Activated CD8-positive, alpha-beta T cell treated with anti-CD3 and anti-CD28 coated beads, Interleukin-2, amount 10 ng/mL, durations not matched to agents 7 days and 5 days (primary cell): Measurements from ENCODE around the gene MRI1. TPM values are rescaled to one million over a fixed set of nuclear protein-coding genes. Genes with fewer than 3 reads are reported as not detected.

Experiments used
- ATAC-seq: fragments of 150-1000 bp; cut with Tn5 transposase; one replicate; pipeline ENCODE4 v1.10.0; 2021; ENCODE audit warnings: moderate library complexity
- CTCF ChIA-PET: fragments of 350-600 bp; sonication (Branson Sonifier 250); formaldehyde crosslinking; loops from one replicate; lab custom pipeline; 2021; ENCODE audit warnings: antibody characterized with exemption; lab: Charles Lee
- POLR2A ChIA-PET: fragments of 350-600 bp; sonication (Branson Sonifier 250); formaldehyde crosslinking; loops from one replicate; lab custom pipeline; 2021; ENCODE audit warnings: antibody characterized with exemption; lab: Charles Lee
- DNase-seq: peaks from one replicate; pipeline ENCODE4 v3.0.0-alpha.2; 2020
- H3K27ac Mint-ChIP-seq: one replicate; pipeline ENCODE4 v1.8.0; 2021; ENCODE audit warnings: mild to moderate bottlenecking, mixed read lengths
- H3K27me3 Mint-ChIP-seq: one replicate; pipeline ENCODE4 v1.8.0; 2021; ENCODE audit warnings: low read depth, mixed read lengths
- H3K36me3 Mint-ChIP-seq: one replicate; pipeline ENCODE4 v1.8.0; 2021; ENCODE audit warnings: low read depth, mixed read lengths
- H3K4me1 Mint-ChIP-seq: one replicate; pipeline ENCODE4 v1.8.0; 2021; ENCODE audit warnings: low read depth, mixed read lengths
- H3K4me3 Mint-ChIP-seq: one replicate; pipeline ENCODE4 v1.8.0; 2021; ENCODE audit warnings: mild to moderate bottlenecking, mixed read lengths
- H3K9me3 Mint-ChIP-seq: one replicate; pipeline ENCODE4 v1.8.0; 2022; ENCODE audit warnings: mixed read lengths; ENCODE audit not compliant: insufficient read depth
- total RNA-seq, 2 experiments: library from RNA; stranded (reverse); gene quantifications; one replicate each; pipeline ENCODE4 v1.2.3, GENCODE V29; 2021

The MRI1 gene
- total RNA-seq, 2 experiments from 2014 or later, result 47.8 to 50.6 TPM

DNA sequence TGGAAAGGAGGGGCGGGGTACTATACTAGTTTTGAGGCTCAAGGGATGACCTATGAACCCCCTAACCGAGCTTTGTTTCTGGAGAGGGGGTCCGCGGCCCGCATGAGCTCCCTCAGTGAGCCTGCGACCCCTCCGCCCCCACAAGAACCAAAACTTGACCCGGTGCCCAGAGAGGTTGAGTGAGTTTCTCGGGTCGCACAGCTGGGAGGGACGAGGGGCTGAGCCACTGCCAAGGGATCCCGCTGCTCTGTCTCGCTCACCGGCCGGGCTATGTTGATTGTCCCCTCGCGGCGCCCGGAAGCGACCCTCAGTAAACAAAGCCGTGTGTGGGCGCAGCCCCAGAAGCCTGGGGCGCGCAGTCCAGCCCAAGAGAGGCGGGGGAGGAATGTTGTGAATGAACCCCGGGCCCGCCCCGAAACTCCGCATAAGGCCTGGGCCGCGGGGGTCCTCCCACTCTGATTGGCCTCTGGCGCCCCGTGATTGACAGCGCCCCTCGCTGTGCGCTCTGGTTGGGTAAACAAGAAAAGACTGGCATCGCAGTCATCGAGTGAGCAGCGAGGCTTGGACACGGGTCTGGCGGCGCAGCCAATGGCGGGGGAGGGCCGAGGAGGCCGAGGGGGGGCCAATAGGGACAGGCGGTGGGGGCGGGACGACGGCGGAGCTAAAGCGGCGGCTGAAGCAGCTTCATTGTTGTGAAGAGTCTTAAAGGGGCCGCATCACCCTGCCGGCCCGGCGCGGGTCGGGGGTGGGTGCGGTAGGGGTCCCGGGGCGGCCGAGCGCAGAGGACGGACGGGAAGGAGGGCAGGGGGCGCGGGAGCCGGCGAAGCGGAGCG is 30.7 kb downstream of the MRI1 start, which contains the start of gene ZSWIM4:
ZSWIM4 (plus strand) TSS at position 687 of the 833 bp plus-strand sequence. CDS start 206 bp downstream, outside the sequence.
- H3K9me3 Mint-ChIP-seq, result no peaks in the 10 kb centered on the region
- H3K4me3 Mint-ChIP-seq, result peak within 1 kb of the TSS; percentile 100
- peak; percentile 99 for DNase-seq
- no peaks in the 10 kb centered on the region for H3K36me3 Mint-ChIP-seq
- ChIA-PET CTCF (interaction anchor here (0.8 to 5.9 kb wide), 4 partner anchors 10 to 86 kb away, joined by 3 to 42 read pairs (median 6); no protein-coding TSS in a partner anchor), POLR2A (interaction anchor here (0.7 to 3.1 kb wide), 10 partner anchors 8 to 67 kb away, joined by 3 to 25 read pairs (median 4); partner anchors contain the start of gene MRI1)
- ATAC-seq, result peak; percentile 99
- peaks cover 36% of the 10 kb centered on the region for H3K4me1 Mint-ChIP-seq
- no peaks in the 10 kb centered on the region for H3K27me3 Mint-ChIP-seq
- H3K27ac Mint-ChIP-seq, result peak within 1 kb of the TSS; percentile 93

DNA sequence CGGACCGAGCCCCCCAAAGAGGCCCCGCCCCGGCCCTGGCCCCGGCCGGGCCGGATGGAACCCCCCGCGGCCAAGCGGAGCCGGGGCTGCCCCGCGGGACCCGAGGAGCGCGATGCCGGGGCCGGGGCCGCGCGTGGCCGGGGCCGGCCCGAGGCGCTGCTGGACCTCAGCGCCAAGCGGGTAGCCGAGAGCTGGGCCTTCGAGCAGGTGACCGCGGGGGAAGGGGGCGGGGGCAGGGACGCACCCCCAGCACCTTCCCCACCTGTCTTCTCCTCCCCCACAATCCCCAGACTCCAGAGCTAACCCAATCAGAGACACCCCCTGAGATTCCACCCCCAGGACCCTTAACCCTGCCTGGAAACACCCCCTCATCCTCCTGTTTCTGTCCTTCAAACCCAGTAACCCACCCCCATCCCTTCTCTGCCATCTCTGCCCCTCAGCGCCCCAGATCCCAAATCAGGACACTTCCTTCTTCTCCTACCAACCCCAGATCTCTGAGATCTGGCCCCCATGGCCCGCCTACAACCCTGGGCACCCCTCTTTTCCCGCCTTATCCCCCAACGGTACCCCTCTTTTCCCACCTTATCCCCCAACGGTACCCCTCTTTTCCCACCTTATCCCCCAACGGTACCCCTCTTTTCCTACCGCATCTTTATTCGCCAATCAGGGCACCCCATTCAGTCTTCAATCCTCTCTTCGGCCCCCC is 31.4 kb downstream of the MRI1 start:
- peaks cover 30% of the 10 kb centered on the region for H3K4me1 Mint-ChIP-seq
- ATAC-seq (peak; percentile 38), DNase-seq (no peak)
- POLR2A ChIA-PET, result interaction anchor here (0.5 to 3.1 kb wide), 11 partner anchors 7 to 340 kb away, joined by 3 to 25 read pairs (median 3); partner anchors contain the start of genes ASF1B and MRI1
- CTCF ChIA-PET, result interaction anchor here (1.1 to 5.9 kb wide), 4 partner anchors 11 to 67 kb away, joined by 3 to 42 read pairs (median 3); no protein-coding TSS in a partner anchor
- H3K36me3 Mint-ChIP-seq, result peaks cover 3% of the 10 kb centered on the region
- H3K9me3 Mint-ChIP-seq, result no peaks in the 10 kb centered on the region
- H3K27ac Mint-ChIP-seq, result peak overlapping the region; percentile 80
- no peaks in the 10 kb centered on the region for H3K27me3 Mint-ChIP-seq
- peak overlapping the region; percentile 76 for H3K4me3 Mint-ChIP-seq

GRCh38 chr19:13796301-13797057 is 32.2 kb downstream of the MRI1 start:
- Mint-ChIP-seq H3K4me3 (peak overlapping the region; percentile 76), H3K27ac (peak overlapping the region; percentile 80), H3K27me3 (no peaks in the 10 kb centered on the region), H3K36me3 (peaks cover 3% of the 10 kb centered on the region), H3K9me3 (no peaks in the 10 kb centered on the region), H3K4me1 (peaks cover 30% of the 10 kb centered on the region)
- DNase-seq (peak; percentile 39), ATAC-seq (no peak)
- ChIA-PET POLR2A (interaction anchor here (0.5 to 3.1 kb wide), 8 partner anchors 8 to 340 kb away, joined by 3 to 25 read pairs (median 3); partner anchors contain the start of genes ASF1B and MRI1), CTCF (interaction anchor here (0.8 to 5.9 kb wide), 5 partner anchors 9 to 66 kb away, joined by 3 to 42 read pairs (median 3); no protein-coding TSS in a partner anchor)

- ATAC-seq (no peak), DNase-seq (no peak)
- CTCF ChIA-PET, result interaction anchor here (0.8 to 5.9 kb wide), 5 partner anchors 9 to 106 kb away, joined by 3 to 42 read pairs (median 3); no protein-coding TSS in a partner anchor
- Mint-ChIP-seq H3K27ac (peak overlapping the region; percentile 80), H3K4me1 (peaks cover 30% of the 10 kb centered on the region), H3K36me3 (peaks cover 3% of the 10 kb centered on the region), H3K27me3 (no peaks in the 10 kb centered on the region), H3K9me3 (no peaks in the 10 kb centered on the region), H3K4me3 (peak overlapping the region; percentile 76)
- POLR2A ChIA-PET, result interaction anchor here (0.6 to 2.8 kb wide), 5 partner anchors 9 to 42 kb away, joined by 3 to 13 read pairs (median 3); partner anchors contain the start of gene MRI1
Observed at GRCh38 chr19:13797058-13797440, 32.7 kb downstream of the MRI1 start.

DNA sequence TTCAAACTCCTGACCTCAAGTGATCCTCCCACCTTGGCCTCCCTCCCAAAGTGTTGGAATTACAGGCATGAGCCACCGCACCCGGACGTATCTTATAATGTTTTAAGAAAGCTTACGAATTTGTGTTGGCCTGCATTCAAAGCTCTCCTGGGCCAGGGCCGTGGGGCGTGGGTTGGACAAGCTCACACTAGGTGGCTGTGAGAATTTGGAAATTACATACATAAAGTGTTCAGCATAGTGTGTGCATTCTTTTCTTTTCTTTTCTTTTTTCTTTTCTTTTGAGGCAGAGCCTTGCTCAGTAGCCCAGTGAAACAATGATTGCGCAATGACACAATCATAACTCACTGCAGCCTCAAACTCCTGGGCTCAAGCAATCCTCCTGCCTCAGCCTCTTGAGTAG is 33.5 kb downstream of the MRI1 start:
- ATAC-seq (no peak), DNase-seq (no peak)
- ChIA-PET CTCF (interaction anchor here (1.0 to 5.9 kb wide), 2 partner anchors 65 to 105 kb away, joined by 3 to 42 read pairs; no protein-coding TSS in a partner anchor), POLR2A (interaction anchor here (0.6 to 1.1 kb wide), 4 partner anchors 10 to 95 kb away, joined by 3 to 7 read pairs (median 3); no protein-coding TSS in a partner anchor)
- Mint-ChIP-seq H3K4me1 (peaks cover 32% of the 10 kb centered on the region), H3K36me3 (peaks cover 3% of the 10 kb centered on the region), H3K27me3 (no peaks in the 10 kb centered on the region), H3K27ac (no peak overlapping the region), H3K9me3 (no peaks in the 10 kb centered on the region), H3K4me3 (no peak overlapping the region)

- CTCF ChIA-PET, result interaction anchor here (5.9 kb wide), 1 partner anchor 63 kb away, joined by 42 read pairs; no protein-coding TSS in a partner anchor
- Mint-ChIP-seq H3K27ac (no peak overlapping the region), H3K4me3 (no peak overlapping the region), H3K4me1 (peaks cover 23% of the 10 kb centered on the region), H3K9me3 (no peaks in the 10 kb centered on the region), H3K36me3 (peaks cover 5% of the 10 kb centered on the region), H3K27me3 (no peaks in the 10 kb centered on the region)
- POLR2A ChIA-PET, result no interaction called here
- ATAC-seq (no peak), DNase-seq (no peak)
Observed at GRCh38 chr19:13799669-13800068, 35.3 kb downstream of the MRI1 start.

DNA sequence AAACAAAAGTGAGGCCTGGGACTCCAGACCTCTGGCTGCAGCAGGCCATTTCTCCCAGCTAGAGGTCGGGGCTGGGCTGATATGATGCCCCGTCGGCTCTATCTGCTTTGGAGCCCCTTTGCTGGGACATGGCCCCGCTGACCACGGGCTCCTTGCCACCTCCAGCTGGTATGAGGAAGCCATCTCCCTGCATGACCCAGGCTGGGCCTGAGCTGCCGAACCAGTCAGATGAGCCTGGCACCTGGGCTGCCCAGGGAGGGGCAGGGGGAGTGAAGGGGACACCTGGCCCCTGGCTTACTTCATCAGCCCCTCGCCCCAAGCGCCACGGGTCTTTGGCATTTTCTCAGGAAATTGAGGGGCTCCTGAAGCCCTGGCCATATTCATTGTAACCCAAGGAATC is 38.7 kb downstream of the MRI1 start:
- DNase-seq (no peak), ATAC-seq (no peak)
- Mint-ChIP-seq H3K9me3 (no peaks in the 10 kb centered on the region), H3K36me3 (peaks cover 11% of the 10 kb centered on the region), H3K4me3 (no peak overlapping the region), H3K27me3 (no peaks in the 10 kb centered on the region), H3K4me1 (peaks cover 8% of the 10 kb centered on the region), H3K27ac (no peak overlapping the region)
- ChIA-PET CTCF (no interaction called here), POLR2A (interaction anchor here (1.0 kb wide), 1 partner anchor 33 kb away, joined by 3 read pairs; no protein-coding TSS in a partner anchor)

DNA sequence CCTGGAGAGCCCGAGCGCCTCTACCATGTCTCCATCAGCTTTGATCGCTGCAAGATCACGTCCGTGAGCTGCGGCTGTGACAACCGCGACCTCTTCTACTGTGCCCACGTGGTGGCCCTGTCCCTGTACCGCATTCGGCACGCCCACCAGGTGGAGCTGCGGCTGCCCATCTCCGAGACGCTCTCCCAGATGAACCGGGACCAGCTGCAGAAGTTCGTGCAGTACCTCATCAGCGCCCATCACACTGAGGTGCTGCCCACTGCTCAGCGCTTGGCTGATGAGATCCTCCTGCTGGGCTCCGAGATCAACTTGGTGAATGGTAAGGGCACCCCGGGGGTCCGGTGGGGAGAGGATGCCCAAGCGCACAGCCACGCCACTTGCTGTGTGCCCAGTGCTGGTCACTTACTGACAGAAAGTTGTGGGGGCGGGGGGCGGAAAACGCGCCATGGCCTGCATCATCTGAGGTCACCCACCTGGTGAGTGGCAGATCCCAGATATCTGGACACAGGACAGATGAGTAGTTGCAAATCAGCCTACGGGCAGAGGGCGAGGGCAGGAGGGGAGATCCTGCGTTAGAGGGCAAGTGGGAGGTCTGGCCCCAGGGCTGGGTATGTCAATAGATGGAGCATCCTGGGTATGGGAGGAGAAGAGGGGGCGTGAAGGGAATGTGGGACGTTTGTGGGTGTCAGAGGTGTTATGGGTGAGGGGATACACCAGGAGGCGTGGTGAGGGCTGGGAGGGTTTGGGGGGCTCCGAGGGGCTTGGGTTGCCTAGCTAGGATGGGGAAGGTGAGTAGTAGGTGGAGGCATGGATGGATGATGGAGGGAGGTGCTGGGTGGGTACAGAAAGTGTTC is 40.7 kb downstream of the MRI1 start:
- no peak for DNase-seq
- H3K4me3 Mint-ChIP-seq, result no peak overlapping the region

GRCh38 chr19:13806728-13807127 is 42.4 kb downstream of the MRI1 start:
- Mint-ChIP-seq H3K9me3 (no peaks in the 10 kb centered on the region), H3K36me3 (peaks cover 11% of the 10 kb centered on the region), H3K27me3 (no peaks in the 10 kb centered on the region), H3K4me3 (no peak overlapping the region), H3K4me1 (peaks cover 7% of the 10 kb centered on the region), H3K27ac (no peak overlapping the region)
- DNase-seq (no peak), ATAC-seq (no peak)
- CTCF ChIA-PET, result no interaction called here
- POLR2A ChIA-PET, result interaction anchor here (1.9 kb wide), 1 partner anchor 9 kb away, joined by 6 read pairs; no protein-coding TSS in a partner anchor

More for the DNA sequence above, 40.7 kb downstream of the MRI1 start:
- Mint-ChIP-seq H3K4me1 (peaks cover 7% of the 10 kb centered on the region), H3K27ac (no peak overlapping the region), H3K27me3 (no peaks in the 10 kb centered on the region), H3K36me3 (peaks cover 14% of the 10 kb centered on the region), H3K9me3 (no peaks in the 10 kb centered on the region)
- CTCF ChIA-PET, result interaction anchor here (1.5 kb wide), 1 partner anchor 58 kb away, joined by 7 read pairs; no protein-coding TSS in a partner anchor
- no peak for ATAC-seq
- POLR2A ChIA-PET, result interaction anchor here (1.9 kb wide), 1 partner anchor 11 kb away, joined by 6 read pairs; no protein-coding TSS in a partner anchor
